H54 (cell line): ENCODE results near the gene SPOCK1.
"Not testable (repeated sequence)": the region's sequence is repeated elsewhere in the genome, so short reads cannot be mapped to it uniquely, and the experiment has no call there.

Source experiments
- DNase-seq: peaks from one replicate; pipeline ENCODE4 v3.0.0; 2011; ENCODE audit warnings: low spot score, mixed read lengths; ENCODE audit not compliant: insufficient read length
- FAIRE-seq: peaks from 3 replicates; lab custom pipeline; 2011; peaks lifted over from hg19 to GRCh38; lab: Jason Lieb, UNC
- POLR2A ChIP-seq: IDR thresholded peaks from 2 replicates; pipeline ENCODE4 v1.6.1; 2011; ENCODE audit warnings: low read depth, mild to moderate bottlenecking, low read length

Gene SPOCK1

DNA sequence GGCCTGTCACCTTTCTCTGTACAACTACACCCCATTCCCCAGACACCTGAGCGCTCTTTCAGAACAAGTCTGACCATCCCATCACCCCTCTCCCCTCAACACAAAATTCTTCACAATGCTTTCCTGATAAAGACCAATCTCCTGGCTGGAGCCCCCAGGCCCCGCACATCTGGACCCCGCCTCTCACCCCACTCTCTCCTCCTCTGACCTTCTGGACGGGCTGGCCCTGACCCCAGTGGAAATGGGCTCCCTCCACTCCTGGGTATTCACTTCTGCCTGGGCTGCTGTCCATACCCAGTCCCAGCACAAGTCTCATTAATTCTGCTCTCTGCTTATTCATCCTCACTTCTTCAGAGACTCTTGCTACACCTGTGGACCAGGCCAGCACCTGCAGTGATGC, 2.1 kb upstream of the SPOCK1 start:
- FAIRE-seq (no peak), DNase-seq (no peak)
- TF ChIP-seq POLR2A: no peak

DNA sequence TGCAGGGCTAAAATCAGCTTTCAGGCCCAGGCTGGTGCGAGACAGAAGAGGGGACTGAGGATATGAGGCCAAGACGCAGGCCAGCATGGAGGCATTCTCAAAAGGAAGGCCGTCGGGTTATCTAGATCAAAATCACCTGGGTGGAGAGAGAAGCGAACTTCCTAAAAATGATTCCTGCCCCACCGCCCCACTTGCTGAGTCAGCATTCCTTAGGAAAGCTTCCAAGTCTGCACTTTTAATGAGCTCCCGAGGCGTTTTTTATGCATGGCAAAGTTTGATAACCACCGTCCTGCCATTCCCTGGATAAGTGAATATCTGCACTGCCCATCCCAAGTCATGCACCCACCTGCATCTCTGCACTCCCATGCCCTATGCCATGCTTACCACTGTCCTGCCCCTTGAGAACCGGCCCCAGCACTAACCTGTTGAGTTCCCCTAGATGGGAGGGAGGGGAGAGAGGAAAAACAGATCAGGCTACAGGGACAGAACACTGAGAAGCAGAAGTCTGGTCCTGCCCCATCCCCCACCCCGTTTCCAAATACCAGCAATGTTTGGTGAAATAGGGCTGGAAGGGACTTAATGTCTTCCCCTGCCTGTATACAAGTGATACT, 1.6 kb upstream of the SPOCK1 start:
- FAIRE-seq (no peak), DNase-seq (no peak)
- no peak for TF ChIP-seq POLR2A

DNA sequence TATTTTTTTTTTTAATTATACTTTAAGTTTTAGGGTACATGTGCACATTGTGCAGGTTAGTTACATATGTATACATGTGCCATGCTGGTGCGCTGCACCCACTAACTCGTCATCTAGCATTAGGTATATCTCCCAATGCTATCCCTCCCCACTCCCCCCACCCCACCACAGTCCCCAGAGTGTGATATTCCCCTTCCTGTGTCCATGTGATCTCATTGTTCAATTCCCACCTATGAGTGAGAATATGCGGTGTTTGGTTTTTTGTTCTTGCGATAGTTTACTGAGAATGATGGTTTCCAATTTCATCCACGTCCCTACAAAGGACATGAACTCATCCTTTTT, 351 bp upstream of the SPOCK1 start:
- DNase-seq, FAIRE-seq: not testable (repeated sequence)

DNA sequence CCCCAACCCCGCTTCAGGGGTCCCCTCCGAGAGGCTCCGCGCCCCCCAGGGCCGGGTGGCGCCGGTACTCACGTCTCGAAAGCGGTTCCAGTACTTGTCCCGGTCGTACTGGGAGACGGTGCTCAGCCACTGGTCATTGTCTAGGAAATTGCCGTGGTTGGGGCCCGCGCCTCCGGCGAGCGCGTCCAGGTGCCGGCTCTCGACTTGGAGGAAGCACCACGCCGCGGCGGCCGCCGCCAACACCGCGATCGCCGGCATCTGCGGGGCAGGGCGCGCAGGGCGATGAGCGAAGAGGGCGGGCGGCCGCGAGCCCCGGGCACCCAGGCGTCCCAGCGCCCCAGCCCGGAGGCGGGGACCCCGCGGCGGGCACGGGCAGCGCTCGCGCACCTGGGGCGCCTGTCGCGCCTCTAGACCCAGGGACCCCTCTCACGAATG, 808 bp downstream of the SPOCK1 start:
- DNase-seq (no peak), FAIRE-seq (no peak)
- TF ChIP-seq POLR2A: no peak

DNA sequence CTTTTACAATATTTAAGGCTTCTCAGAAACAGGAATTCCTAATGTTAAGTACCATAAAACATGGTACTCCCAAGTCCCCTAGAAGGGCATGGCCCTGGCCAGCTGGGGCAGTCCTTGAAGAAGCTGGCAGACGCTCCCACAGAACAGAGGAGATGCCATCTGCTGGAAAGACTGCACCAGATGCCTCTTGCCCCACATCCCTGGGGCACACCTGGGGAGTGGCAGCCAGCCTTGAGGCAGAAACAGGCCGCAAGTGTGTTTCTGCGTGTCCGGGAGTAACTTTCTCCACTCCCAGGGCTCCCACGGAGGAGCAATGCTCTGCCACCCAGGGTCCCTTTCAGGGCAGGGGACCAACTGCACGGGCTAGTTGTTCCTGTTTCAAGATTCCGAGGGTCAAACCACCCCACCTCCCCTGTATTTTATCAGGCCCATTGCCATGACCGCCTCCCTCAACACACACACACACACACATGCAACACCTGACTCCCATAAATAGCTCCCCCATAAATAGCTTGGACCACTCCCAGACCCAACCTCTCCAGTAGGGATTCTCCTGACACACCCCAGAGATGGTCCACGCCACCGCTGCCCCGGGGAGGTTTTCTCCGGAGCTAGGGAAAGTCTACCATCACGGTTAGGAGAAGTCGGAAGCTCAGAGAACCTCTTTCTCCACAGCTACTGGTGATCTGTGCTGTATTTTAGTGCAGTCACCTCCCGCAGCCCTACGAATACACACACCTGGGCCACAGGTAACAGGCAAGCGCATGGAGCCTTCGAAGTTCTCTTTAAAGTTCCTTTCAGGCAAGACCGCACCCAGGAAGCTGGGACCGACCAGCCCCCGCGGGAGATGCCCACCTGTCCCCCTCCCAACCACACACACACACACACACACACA, 1.5 kb downstream of the SPOCK1 start:
- FAIRE-seq (no peak), DNase-seq (no peak)
- no peak for TF ChIP-seq POLR2A

- no peak for FAIRE-seq
- DNase-seq: no peak
- no peak for TF ChIP-seq POLR2A
Measured at GRCh38 chr5:137496919-137497318, 2.2 kb downstream of the SPOCK1 start.

GRCh38 chr5:137492331-137492730, 6.8 kb downstream of the SPOCK1 start:
- DNase-seq (no peak), FAIRE-seq (no peak)
- no peak for TF ChIP-seq POLR2A

DNA sequence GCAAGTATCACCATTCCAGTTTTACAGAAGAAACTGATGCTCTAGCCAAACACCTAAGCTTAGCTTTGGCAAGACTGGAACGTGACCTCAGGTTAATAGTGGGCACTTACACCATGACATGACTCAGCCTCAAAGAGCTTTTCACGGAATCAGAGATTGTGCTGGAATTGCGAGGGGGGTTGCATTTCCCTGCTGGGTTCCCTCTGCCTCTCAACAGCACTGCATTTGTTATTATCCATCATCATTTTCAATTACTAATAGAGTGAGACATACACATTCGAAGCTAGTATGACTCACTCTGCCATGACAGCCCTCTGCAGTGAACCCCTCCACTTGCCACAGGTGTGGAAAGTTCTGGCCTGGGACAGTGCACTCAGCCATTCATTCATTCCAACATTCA, 8.0 kb downstream of the SPOCK1 start:
- no peak for DNase-seq
- no peak for FAIRE-seq
- TF ChIP-seq POLR2A: no peak

GRCh38 chr5:137490591-137490990, 8.5 kb downstream of the SPOCK1 start:
- DNase-seq (no peak), FAIRE-seq (no peak)
- no peak for TF ChIP-seq POLR2A

GRCh38 chr5:137488974-137489373, 10.2 kb downstream of the SPOCK1 start:
- DNase-seq (no peak), FAIRE-seq (no peak)
- TF ChIP-seq POLR2A: no peak

DNA sequence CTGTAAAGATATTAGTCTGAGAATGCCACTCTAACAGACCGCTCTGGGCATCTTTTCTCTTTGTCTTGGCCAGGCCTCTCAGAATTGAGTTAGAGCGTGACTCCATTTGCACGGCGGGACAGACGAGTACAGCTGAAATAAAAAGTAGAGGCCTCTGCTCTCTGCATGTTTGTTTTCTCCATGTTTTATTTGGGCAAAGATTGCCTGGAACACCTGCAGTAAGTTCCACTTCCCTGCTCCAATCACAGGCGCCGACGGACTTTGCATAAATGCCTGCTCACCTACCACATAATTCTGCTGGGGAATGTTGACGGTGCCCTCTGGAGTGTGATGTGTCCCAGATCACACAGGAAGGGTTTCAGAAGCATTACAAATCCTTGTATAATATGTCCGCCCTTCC, 10.6 kb downstream of the SPOCK1 start:
- TF ChIP-seq POLR2A: no peak
- no peak for DNase-seq
- FAIRE-seq: no peak

DNA sequence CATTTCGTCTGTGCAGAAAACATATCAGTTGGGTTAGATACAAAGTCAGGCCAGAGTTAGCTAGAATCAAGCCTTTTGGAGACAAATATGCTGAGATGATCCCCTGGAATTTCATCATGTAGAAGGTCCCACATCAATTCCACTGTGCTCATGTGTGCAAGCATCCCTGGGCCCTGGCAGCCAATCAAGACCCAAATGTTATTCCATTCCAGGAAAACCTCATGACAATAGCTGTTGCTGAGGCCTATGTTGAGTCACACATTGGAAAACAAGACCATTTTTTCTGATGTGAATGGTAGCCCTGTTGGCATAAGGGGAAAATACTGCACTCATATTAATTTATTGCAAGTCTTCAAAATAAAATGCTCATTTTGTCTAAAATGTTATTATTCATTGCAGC, 11.5 kb downstream of the SPOCK1 start:
- TF ChIP-seq POLR2A: no peak
- FAIRE-seq (no peak), DNase-seq (no peak)

GRCh38 chr5:137486707-137487106, 12.4 kb downstream of the SPOCK1 start:
- DNase-seq: no peak
- FAIRE-seq: no peak
- TF ChIP-seq POLR2A: no peak

DNA sequence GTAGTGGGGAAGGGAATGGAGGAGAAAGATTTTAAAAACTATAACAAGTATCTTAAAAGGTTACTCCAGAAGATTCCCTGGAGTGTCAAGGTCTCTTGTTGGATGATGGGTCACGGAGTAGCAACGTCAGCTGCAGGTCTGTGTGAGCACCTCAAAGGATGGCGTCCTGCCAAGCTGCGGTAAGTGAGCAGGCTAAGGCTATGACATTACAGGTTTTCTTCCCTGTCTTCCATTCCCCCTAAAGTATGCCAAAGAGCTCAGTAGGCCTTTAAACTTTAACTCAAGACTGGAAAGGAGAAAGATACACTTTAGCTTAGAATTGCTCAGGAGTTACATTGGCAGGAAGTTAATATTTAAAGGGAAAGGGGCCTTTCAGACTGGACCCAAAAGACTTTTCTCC, 17.5 kb downstream of the SPOCK1 start:
- no peak for FAIRE-seq

DNA sequence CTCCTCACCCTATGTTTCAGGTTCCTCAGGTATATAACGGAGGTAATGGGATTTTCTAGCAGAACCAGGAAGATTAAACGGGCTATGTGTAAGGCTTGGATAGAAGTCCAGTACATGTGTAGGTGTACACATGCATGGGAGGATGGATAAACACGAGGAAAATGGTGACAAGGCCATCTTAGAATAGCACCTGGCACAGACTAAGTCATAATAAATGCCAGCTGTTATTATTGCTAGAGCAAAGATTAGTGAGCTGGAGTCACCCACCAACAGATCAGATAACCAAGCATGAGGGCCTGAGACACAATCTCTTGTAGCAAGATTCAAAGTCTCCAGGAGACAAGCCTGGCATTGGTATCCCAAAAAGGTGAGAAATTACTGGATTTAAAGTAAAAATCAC, 21.1 kb downstream of the SPOCK1 start:
- TF ChIP-seq POLR2A: no peak
- FAIRE-seq: no peak
- DNase-seq: no peak

More for the DNA sequence above, 17.5 kb downstream of the SPOCK1 start:
- no peak for DNase-seq
- TF ChIP-seq POLR2A: no peak

- DNase-seq (no peak), FAIRE-seq (no peak)
- no peak for TF ChIP-seq POLR2A
Measured at GRCh38 chr5:137470921-137471220, 28.3 kb downstream of the SPOCK1 start.
